Measurements from ENCODE around the gene IGFBP4.
"Not testable (repeated sequence)": the region's sequence is repeated elsewhere in the genome, so short reads cannot be mapped to it uniquely, and the experiment has no call there.

The IGFBP4 gene

GRCh38 chr17:40443196-40443987, at the start of gene IGFBP4:
TSS of gene IGFBP4 (plus strand) at chr17:40443450. CDS start at chr17:40443736, 286 bp downstream.
- TF ChIP-seq CTCF (IDR thresholded peaks at IDR 0.05; ENCODE audit: control insufficient read depth, extremely low read depth, insufficient read depth) = peak; percentile 55
- DNase-seq (ENCODE audit: low read depth) = no peak
- H3K4me3 ChIP-seq (ENCODE audit: low read depth, low read length) = no peak within 1 kb of the TSS

- peak; percentile 48 for TF ChIP-seq CTCF (IDR thresholded peaks at IDR 0.05; ENCODE audit: control insufficient read depth, extremely low read depth, insufficient read depth)
- no peak overlapping the region for H3K4me3 ChIP-seq (ENCODE audit: low read depth, low read length)
- DNase-seq (ENCODE audit: low read depth) = no peak
These were observed 44.1 kb upstream of the IGFBP4 start for GRCh38 chr17:40399185-40399584.

- TF ChIP-seq CTCF (IDR thresholded peaks at IDR 0.05; ENCODE audit: control insufficient read depth, extremely low read depth, insufficient read depth) = no peak
- no peak for DNase-seq (ENCODE audit: low read depth)
- no peak overlapping the region for H3K4me3 ChIP-seq (ENCODE audit: low read depth, low read length)
These were observed 40.6 kb upstream of the IGFBP4 start for GRCh38 chr17:40402668-40403067.

GRCh38 chr17:40404003-40404402, 39.2 kb upstream of the IGFBP4 start:
- H3K4me3 ChIP-seq (ENCODE audit: low read depth, low read length) = no peak overlapping the region
- DNase-seq (ENCODE audit: low read depth) = no peak
- TF ChIP-seq CTCF (IDR thresholded peaks at IDR 0.05; ENCODE audit: control insufficient read depth, extremely low read depth, insufficient read depth) = no peak

GRCh38 chr17:40407460-40407859, 35.8 kb upstream of the IGFBP4 start:
- H3K4me3 ChIP-seq (ENCODE audit: low read depth, low read length) = no peak overlapping the region
- TF ChIP-seq CTCF (IDR thresholded peaks at IDR 0.05; ENCODE audit: control insufficient read depth, extremely low read depth, insufficient read depth) = no peak
- DNase-seq (ENCODE audit: low read depth) = no peak

GRCh38 chr17:40409540-40409939, 33.7 kb upstream of the IGFBP4 start:
- not testable (repeated sequence) for DNase-seq (ENCODE audit: low read depth); H3K4me3 ChIP-seq (ENCODE audit: low read depth, low read length)

GRCh38 chr17:40410082-40410481, 33.2 kb upstream of the IGFBP4 start:
- H3K4me3 ChIP-seq (ENCODE audit: low read depth, low read length) = no peak overlapping the region
- no peak for DNase-seq (ENCODE audit: low read depth)
- TF ChIP-seq CTCF (IDR thresholded peaks at IDR 0.05; ENCODE audit: control insufficient read depth, extremely low read depth, insufficient read depth) = no peak

All from LNCaP clone FGC (cell line).